ENCODE measurements around the gene SEC23IP.

GRCh38 chr10:119928411-119928810 is 35.9 kb downstream of the SEC23IP start:
- no peak for TF ChIP-seq ZNF10 (tag by site-specific recombination; IDR thresholded peaks at IDR 0.05)
- no peak for TF ChIP-seq CTCF (tag by site-specific recombination; IDR thresholded peaks at IDR 0.05)
- no peak for TF ChIP-seq ZNF768 (tag by site-specific recombination; IDR thresholded peaks at IDR 0.05)
- no peak for TF ChIP-seq ZNF23 (tag by site-specific recombination; IDR thresholded peaks at IDR 0.05; ENCODE audit: borderline replicate concordance)
- no peak for TF ChIP-seq ZNF311 (tag by site-specific recombination; IDR thresholded peaks at IDR 0.05; ENCODE audit: borderline replicate concordance)
- no peak for TF ChIP-seq ZNF514 (tag by site-specific recombination; IDR thresholded peaks at IDR 0.05)
- TF ChIP-seq TSHZ1 (tag by site-specific recombination; IDR thresholded peaks at IDR 0.05; ENCODE audit: borderline replicate concordance): no peak
- no peak for TF ChIP-seq ZNF335 (tag by site-specific recombination; conservative IDR thresholded peaks at IDR 0.05)
